NCI-H748 (cell line): ENCODE measurements around the gene CCDC71.
A peak's percentile ranks its signal among the peaks of the same experiment; 100 is the strongest.

Source experiments
- DNase-seq: peaks from one replicate; lab custom pipeline; 2025; ENCODE audit not compliant: unreplicated experiment; lab: John Stamatoyannopoulos, UW

Gene CCDC71

GRCh38 chr3:49171119-49171774, 5.1 kb upstream of the CCDC71 start, which contains the start of gene KLHDC8B:
Gene KLHDC8B, plus strand, starts transcription at chr3:49171598. Its CDS starts 1,172 bp downstream, at chr3:49172770.
- DNase-seq: peak; percentile 84

- DNase-seq: no peak
These were observed 4.6 kb upstream of the CCDC71 start for GRCh38 chr3:49170744-49171118.

- DNase-seq: no peak
These were observed 823 bp upstream of the CCDC71 start for GRCh38 chr3:49166752-49167556.

- DNase-seq: no peak
These were observed 979 bp downstream of the CCDC71 start for GRCh38 chr3:49164983-49165720.

- DNase-seq: no peak
These were observed 2.5 kb downstream of the CCDC71 start for GRCh38 chr3:49163609-49164008.

- no peak for DNase-seq
These were observed 3.2 kb downstream of the CCDC71 start for GRCh38 chr3:49162751-49163419.

GRCh38 chr3:49161808-49162530, 4.2 kb downstream of the CCDC71 start:
- no peak for DNase-seq

GRCh38 chr3:49161197-49161596, 4.9 kb downstream of the CCDC71 start:
- no peak for DNase-seq

GRCh38 chr3:49158792-49159191, 7.3 kb downstream of the CCDC71 start:
- no peak for DNase-seq

GRCh38 chr3:49158103-49158709, 7.9 kb downstream of the CCDC71 start:
- peak; percentile 19 for DNase-seq

- DNase-seq: no peak
These were observed 8.8 kb downstream of the CCDC71 start for GRCh38 chr3:49157289-49157688.

GRCh38 chr3:49153349-49153912, 12.7 kb downstream of the CCDC71 start:
- DNase-seq: no peak

GRCh38 chr3:49151610-49152009, 14.5 kb downstream of the CCDC71 start:
- no peak for DNase-seq

GRCh38 chr3:49148159-49148558, 18.0 kb downstream of the CCDC71 start:
- DNase-seq: no peak

GRCh38 chr3:49140080-49140479, 26.1 kb downstream of the CCDC71 start:
- no peak for DNase-seq

GRCh38 chr3:49135499-49135898, 30.6 kb downstream of the CCDC71 start:
- no peak for DNase-seq

- DNase-seq: no peak
These were observed 31.5 kb downstream of the CCDC71 start for GRCh38 chr3:49134471-49135265.

- no peak for DNase-seq
These were observed 32.7 kb downstream of the CCDC71 start for GRCh38 chr3:49133226-49133951.
